Neuron (in vitro differentiated cells): ENCODE data around the gene JAZF1.

ENCODE experiments used
- H2AFZ ChIP-seq: one replicate; pipeline ENCODE4 v1.6.1; 2013; ENCODE audit warnings: low read depth, mild to moderate bottlenecking, inconsistent platforms, low read length, moderate library complexity
- H3K27me3 ChIP-seq: one replicate; pipeline ENCODE4 v1.6.1; 2013; ENCODE audit warnings: low read length; ENCODE audit not compliant: insufficient read depth
- H3K36me3 ChIP-seq: one replicate; pipeline ENCODE4 v1.6.1; 2013; ENCODE audit warnings: low read length; ENCODE audit not compliant: insufficient read depth
- H3K4me1 ChIP-seq: one replicate; pipeline ENCODE4 v1.6.1; 2013; ENCODE audit warnings: low read length; ENCODE audit not compliant: insufficient read depth
- H3K4me3 ChIP-seq: 2 replicates; pipeline ENCODE4 v1.5.1; 2013; ENCODE audit warnings: mild to moderate bottlenecking, low read length, moderate library complexity
- H3K9me3 ChIP-seq: one replicate; pipeline ENCODE4 v1.6.1; 2013; ENCODE audit warnings: low read length

Gene JAZF1

DNA sequence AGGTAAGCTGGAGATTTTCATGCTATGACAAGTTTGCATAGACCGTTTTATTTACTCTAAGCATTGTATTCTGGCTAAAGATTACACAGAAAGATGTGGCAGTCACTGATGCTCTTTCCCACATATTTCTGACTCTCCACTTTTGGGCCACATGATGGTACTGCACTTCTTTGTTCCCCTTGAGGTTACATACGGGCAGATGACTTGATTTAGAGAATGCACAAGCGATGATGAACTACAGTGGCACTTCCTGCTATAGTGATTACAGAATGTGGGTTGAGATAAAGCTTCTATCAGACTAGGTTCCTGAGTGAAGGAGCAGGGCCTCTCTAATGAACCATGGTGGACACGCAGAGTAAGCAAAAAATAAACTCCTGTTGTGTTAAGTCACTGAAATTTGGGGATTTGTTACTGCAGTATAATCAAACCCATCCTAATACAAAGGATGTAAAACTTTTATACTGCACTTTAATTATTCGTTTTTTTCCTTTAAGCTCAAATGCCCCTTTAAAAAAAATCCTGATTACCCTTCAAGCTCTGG, 262.8 kb downstream of the JAZF1 start:
- no peaks in the 10 kb centered on the region for H3K27me3 ChIP-seq
- no peaks in the 10 kb centered on the region for H3K9me3 ChIP-seq
- H3K36me3 ChIP-seq: no peaks in the 10 kb centered on the region
- no peak overlapping the region for H2AFZ ChIP-seq
- H3K4me1 ChIP-seq: no peaks in the 10 kb centered on the region
- no peak overlapping the region for H3K4me3 ChIP-seq

DNA sequence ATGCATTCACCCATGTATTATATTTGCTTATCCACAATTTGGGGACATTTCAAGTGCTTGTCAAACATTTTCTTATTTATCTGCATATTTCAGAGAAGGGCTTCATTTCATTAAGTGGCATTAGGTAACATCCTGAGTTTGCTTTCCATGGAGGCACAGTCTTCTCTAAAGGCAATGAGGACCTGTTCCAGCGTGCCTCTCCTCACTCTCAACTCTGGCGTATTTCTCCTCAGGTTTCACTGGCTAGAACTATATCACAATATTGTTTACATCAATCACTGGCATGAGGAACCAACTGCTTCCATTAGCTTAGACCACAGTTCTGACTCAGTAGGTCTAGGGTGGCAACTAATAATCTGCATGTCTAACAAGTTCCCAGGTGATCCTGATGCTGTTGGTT, 263.5 kb downstream of the JAZF1 start:
- Histone ChIP-seq H3K9me3 (no peaks in the 10 kb centered on the region), H3K36me3 (no peaks in the 10 kb centered on the region), H3K27me3 (no peaks in the 10 kb centered on the region), H3K4me3 (no peak overlapping the region), H2AFZ (no peak overlapping the region), H3K4me1 (no peaks in the 10 kb centered on the region)

DNA sequence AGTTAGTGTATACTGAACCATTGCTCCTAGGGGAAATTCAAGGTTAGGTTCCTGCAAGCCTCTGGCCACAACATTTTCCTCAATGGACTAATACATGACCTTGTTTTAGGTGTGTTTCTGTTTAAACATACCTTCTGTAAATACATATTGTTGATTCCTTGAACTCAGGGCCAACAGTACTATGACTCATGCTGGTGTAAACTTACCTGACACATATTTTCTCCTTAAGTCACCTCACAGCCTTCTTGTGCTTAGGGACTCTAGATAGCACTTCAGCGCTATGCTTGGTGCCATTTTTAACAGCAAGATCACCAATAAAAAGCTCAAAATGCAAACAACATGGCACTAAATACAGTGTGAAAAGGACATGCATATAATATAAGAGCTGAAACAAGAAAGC, 264.2 kb downstream of the JAZF1 start:
- H2AFZ ChIP-seq: no peak overlapping the region
- H3K36me3 ChIP-seq: no peaks in the 10 kb centered on the region
- H3K27me3 ChIP-seq: no peaks in the 10 kb centered on the region
- H3K4me3 ChIP-seq: no peak overlapping the region
- no peaks in the 10 kb centered on the region for H3K4me1 ChIP-seq
- H3K9me3 ChIP-seq: no peaks in the 10 kb centered on the region

- Histone ChIP-seq H3K4me1 (peaks cover 8% of the 10 kb centered on the region), H3K27me3 (no peaks in the 10 kb centered on the region), H3K36me3 (no peaks in the 10 kb centered on the region), H3K9me3 (no peaks in the 10 kb centered on the region), H2AFZ (no peak overlapping the region), H3K4me3 (no peak overlapping the region)
These were observed 266.2 kb downstream of the JAZF1 start for GRCh38 chr7:27914409-27914808.

- Histone ChIP-seq H3K4me1 (peaks cover 8% of the 10 kb centered on the region), H3K9me3 (no peaks in the 10 kb centered on the region), H2AFZ (no peak overlapping the region), H3K36me3 (no peaks in the 10 kb centered on the region), H3K4me3 (no peak overlapping the region), H3K27me3 (no peaks in the 10 kb centered on the region)
These were observed 267.8 kb downstream of the JAZF1 start for GRCh38 chr7:27912751-27913150.

- Histone ChIP-seq H3K4me1 (peaks cover 8% of the 10 kb centered on the region), H3K9me3 (no peaks in the 10 kb centered on the region), H3K36me3 (no peaks in the 10 kb centered on the region), H3K4me3 (no peak overlapping the region), H2AFZ (no peak overlapping the region), H3K27me3 (no peaks in the 10 kb centered on the region)
These were observed 268.7 kb downstream of the JAZF1 start for GRCh38 chr7:27911920-27912319.

GRCh38 chr7:27910326-27910725, 270.3 kb downstream of the JAZF1 start:
- H3K36me3 ChIP-seq: no peaks in the 10 kb centered on the region
- H2AFZ ChIP-seq: peak overlapping the region; percentile 59
- H3K27me3 ChIP-seq: no peaks in the 10 kb centered on the region
- H3K4me1 ChIP-seq: peaks cover 8% of the 10 kb centered on the region
- no peak overlapping the region for H3K4me3 ChIP-seq
- no peaks in the 10 kb centered on the region for H3K9me3 ChIP-seq

DNA sequence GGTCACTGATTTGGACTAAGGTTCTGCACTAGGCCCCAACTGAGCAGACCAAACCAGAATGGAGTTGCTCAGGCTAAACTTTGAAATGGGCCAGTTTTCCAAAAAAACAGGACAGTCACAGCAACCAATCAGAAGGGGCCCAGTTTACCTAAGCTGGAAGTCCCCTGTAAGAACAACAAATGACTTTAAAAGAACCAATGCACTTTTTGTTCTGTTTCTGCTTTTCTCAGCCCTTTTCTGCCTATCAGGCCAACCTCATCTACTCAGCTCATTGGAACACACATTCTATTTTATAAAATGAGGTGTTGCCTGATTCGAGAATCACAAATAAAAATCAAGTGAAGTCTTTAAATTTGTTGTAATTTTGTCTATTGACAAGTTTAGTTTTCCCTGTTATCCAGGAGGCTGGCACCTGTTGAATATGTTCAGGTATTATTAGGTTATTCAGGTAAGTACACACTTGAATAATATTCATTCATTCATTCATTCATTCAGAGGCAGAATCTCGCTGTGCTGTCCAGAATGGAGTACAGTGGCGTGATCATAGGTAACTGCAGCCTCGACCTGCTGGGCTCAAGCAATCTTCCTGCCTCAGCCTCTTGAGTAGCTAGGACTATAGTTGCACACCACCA, 271.9 kb downstream of the JAZF1 start:
- H3K27me3 ChIP-seq: no peaks in the 10 kb centered on the region
- H3K36me3 ChIP-seq: no peaks in the 10 kb centered on the region
- H3K9me3 ChIP-seq: no peaks in the 10 kb centered on the region
- no peak overlapping the region for H3K4me3 ChIP-seq
- peaks cover 8% of the 10 kb centered on the region for H3K4me1 ChIP-seq
- no peak overlapping the region for H2AFZ ChIP-seq

GRCh38 chr7:27906385-27907091, 274.1 kb downstream of the JAZF1 start:
- Histone ChIP-seq H3K9me3 (no peaks in the 10 kb centered on the region), H3K27me3 (no peaks in the 10 kb centered on the region), H3K36me3 (no peaks in the 10 kb centered on the region), H2AFZ (no peak overlapping the region), H3K4me1 (peaks cover 8% of the 10 kb centered on the region), H3K4me3 (no peak overlapping the region)

DNA sequence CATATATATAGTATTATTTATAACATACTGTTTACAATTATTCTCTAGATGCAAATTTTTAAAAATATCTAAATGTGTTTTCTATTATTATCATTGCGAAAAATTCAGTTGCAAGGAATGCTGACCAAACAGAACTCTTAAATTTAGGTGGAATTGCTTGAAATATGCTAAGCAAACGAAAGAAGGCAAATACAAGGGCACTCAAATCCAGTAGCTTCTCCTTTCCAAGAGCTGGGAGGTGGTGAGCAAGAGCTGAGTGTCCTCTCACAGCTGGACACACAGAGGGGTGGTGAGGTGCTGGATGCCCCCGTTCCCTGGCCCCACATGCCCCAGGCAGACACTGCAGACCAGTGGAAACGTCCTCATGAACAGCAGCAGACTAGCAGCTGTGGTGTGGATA, 274.6 kb downstream of the JAZF1 start:
- H3K4me3 ChIP-seq: no peak overlapping the region

GRCh38 chr7:27901028-27901760, 279.4 kb downstream of the JAZF1 start:
- no peaks in the 10 kb centered on the region for H3K9me3 ChIP-seq
- H3K4me1 ChIP-seq: no peaks in the 10 kb centered on the region
- no peaks in the 10 kb centered on the region for H3K27me3 ChIP-seq
- no peak overlapping the region for H2AFZ ChIP-seq
- H3K36me3 ChIP-seq: no peaks in the 10 kb centered on the region
- no peak overlapping the region for H3K4me3 ChIP-seq

More for the DNA sequence above, 274.6 kb downstream of the JAZF1 start:
- no peaks in the 10 kb centered on the region for H3K27me3 ChIP-seq
- no peaks in the 10 kb centered on the region for H3K36me3 ChIP-seq
- no peak overlapping the region for H2AFZ ChIP-seq
- H3K9me3 ChIP-seq: no peaks in the 10 kb centered on the region
- peaks cover 8% of the 10 kb centered on the region for H3K4me1 ChIP-seq

DNA sequence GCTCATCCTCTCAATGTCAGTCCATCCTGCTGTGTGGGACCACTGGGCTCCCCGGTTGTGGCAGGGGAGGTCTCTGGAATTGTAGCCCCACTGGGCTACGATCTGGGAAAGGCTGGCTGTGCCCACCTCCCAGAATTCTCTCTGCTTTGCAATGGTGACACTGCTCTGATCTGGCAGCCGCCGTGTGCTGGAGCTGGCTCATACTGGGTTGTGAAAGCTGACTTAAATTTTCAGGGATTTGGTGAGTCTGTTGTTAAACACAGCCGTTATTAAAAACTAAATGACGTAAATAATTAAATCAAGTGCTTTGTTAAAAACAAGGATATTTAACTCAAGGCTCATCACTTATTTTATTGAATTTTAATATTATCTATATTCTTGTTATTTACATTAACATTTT, 280.6 kb downstream of the JAZF1 start:
- Histone ChIP-seq H3K36me3 (no peaks in the 10 kb centered on the region), H3K4me3 (no peak overlapping the region), H3K9me3 (no peaks in the 10 kb centered on the region), H2AFZ (no peak overlapping the region), H3K4me1 (no peaks in the 10 kb centered on the region), H3K27me3 (no peaks in the 10 kb centered on the region)

DNA sequence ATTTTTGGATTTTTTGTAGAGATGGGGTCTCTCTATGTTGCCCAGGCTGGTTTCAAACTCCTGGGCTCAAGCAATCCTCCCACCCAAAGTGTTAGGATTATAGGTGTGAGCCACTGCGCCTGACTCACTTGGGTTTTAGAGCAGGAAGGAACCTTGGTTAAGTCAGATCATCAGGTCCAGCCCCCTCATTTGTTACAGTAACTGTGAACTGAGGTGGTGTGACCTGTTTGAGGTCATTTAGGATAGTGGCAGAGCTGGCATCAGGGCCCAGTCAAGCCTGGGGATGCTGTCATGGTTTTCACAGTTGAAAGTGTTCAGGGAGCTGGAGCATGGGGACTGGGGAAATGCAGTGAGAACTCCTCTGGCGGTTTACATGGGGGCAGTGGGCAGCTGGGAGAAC, 281.0 kb downstream of the JAZF1 start:
- H3K9me3 ChIP-seq: no peaks in the 10 kb centered on the region
- no peaks in the 10 kb centered on the region for H3K27me3 ChIP-seq
- H3K4me1 ChIP-seq: no peaks in the 10 kb centered on the region
- H2AFZ ChIP-seq: no peak overlapping the region
- H3K4me3 ChIP-seq: no peak overlapping the region
- H3K36me3 ChIP-seq: no peaks in the 10 kb centered on the region
